GM19099 (cell line): ENCODE data around the gene ADAMTSL2.

Source experiments
- POLR2A ChIP-seq: IDR thresholded peaks from 3 replicates; pipeline ENCODE4 v1.6.1; 2011; ENCODE audit warnings: low read depth; ENCODE audit not compliant: insufficient read length; ENCODE audit errors: extremely low read depth

ADAMTSL2 gene

GRCh38 chr9:133597316-133597957, 62.9 kb downstream of the ADAMTSL2 start:
- no peak for TF ChIP-seq POLR2A

- TF ChIP-seq POLR2A: no peak
These were observed 64.5 kb downstream of the ADAMTSL2 start for GRCh38 chr9:133598978-133599377.

- TF ChIP-seq POLR2A: no peak
These were observed 65.1 kb downstream of the ADAMTSL2 start for GRCh38 chr9:133599470-133600173.

- no peak for TF ChIP-seq POLR2A
These were observed 66.2 kb downstream of the ADAMTSL2 start for GRCh38 chr9:133600739-133601138.

- TF ChIP-seq POLR2A: no peak
These were observed 67.2 kb downstream of the ADAMTSL2 start for GRCh38 chr9:133601746-133602145.

GRCh38 chr9:133602277-133602676, 67.8 kb downstream of the ADAMTSL2 start:
- no peak for TF ChIP-seq POLR2A

GRCh38 chr9:133603135-133603927, 68.8 kb downstream of the ADAMTSL2 start:
- TF ChIP-seq POLR2A: no peak

- TF ChIP-seq POLR2A: no peak
These were observed 69.7 kb downstream of the ADAMTSL2 start for GRCh38 chr9:133604214-133604613.

- no peak for TF ChIP-seq POLR2A
These were observed 70.4 kb downstream of the ADAMTSL2 start for GRCh38 chr9:133604856-133605255.

- no peak for TF ChIP-seq POLR2A
These were observed 70.9 kb downstream of the ADAMTSL2 start for GRCh38 chr9:133605446-133605845.

GRCh38 chr9:133605856-133606707, 71.6 kb downstream of the ADAMTSL2 start:
- no peak for TF ChIP-seq POLR2A

GRCh38 chr9:133606708-133607025, 72.2 kb downstream of the ADAMTSL2 start:
- no peak for TF ChIP-seq POLR2A

GRCh38 chr9:133607381-133607780, 72.9 kb downstream of the ADAMTSL2 start:
- no peak for TF ChIP-seq POLR2A

GRCh38 chr9:133607976-133608375, 73.5 kb downstream of the ADAMTSL2 start:
- no peak for TF ChIP-seq POLR2A

- TF ChIP-seq POLR2A: no peak
These were observed 73.9 kb downstream of the ADAMTSL2 start for GRCh38 chr9:133608382-133608781.
